SK-MEL-5 (cell line): ENCODE measurements around the gene RYR1. TPM values are rescaled to one million over a fixed set of nuclear protein-coding genes. Genes with fewer than 3 reads are reported as not detected.
"Not testable (repeated sequence)": the region's sequence is repeated elsewhere in the genome, so short reads cannot be mapped to it uniquely, and the experiment has no call there.

Source experiments
- DNase-seq: peaks from one replicate; pipeline ENCODE4 v3.0.0-alpha.2; 2016; ENCODE audit warnings: low read depth, low spot score
- in situ Hi-C: cut with HindIII; loops from 2 replicates; pipeline ENCODE4 v1.10.0; 2016; ENCODE audit warnings: low sequenced_read_pairs, high pct_unique_total_duplicates, low pct_unique_long_range_greater_than_20kb
- total RNA-seq: library from RNA; depleted of rRNA; stranded (reverse); fragments of >200 nt; shearing (Covaris generic); gene quantifications from 2 replicates; pipeline ENCODE4 v1.2.3, GENCODE V29; 2014

Gene RYR1
- total RNA-seq, 1 experiment from 2014 or later, result 0.03 TPM

- in situ Hi-C loops, result no loop called here
- DNase-seq, result no peak
These were observed 35.7 kb downstream of the RYR1 start for GRCh38 chr19:38469151-38469550.

GRCh38 chr19:38470788-38471480 is 37.4 kb downstream of the RYR1 start:
- in situ Hi-C loops, result no loop called here
- no peak for DNase-seq

DNA sequence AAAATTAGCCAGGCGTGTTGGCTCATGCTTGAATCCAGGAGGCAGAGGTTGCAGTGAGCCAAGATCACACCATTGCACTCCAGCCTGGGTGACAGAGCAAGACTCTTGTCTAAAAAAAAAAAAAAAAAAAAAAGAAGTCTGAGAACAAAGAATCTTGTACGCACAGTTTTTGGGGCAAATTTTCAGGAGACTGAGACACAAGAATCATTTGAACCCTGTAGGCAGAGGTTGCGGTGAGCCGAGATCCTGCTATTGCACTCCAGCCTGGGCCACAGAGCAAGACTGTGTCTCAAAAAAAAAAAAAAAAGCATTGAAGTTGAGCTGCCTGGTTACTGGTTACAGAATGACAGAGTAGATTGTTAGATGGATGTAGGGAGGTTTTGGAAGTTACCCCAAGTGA is 39.2 kb downstream of the RYR1 start:
- DNase-seq, in situ Hi-C loops: not testable (repeated sequence)

DNA sequence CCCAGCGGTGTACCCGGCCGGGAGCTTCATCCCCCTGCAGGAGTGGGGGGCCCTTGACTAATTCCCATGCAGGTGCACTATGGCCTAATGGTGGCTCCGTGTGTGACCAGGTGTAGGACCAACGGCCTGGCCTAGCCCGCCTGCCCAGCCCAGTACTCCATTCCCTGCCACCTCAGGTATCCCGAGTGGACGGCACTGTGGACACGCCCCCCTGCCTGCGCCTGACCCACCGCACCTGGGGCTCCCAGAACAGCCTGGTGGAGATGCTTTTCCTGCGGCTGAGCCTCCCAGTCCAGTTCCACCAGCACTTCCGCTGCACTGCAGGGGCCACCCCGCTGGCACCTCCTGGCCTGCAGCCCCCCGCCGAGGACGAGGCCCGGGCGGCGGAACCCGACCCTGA is 39.7 kb downstream of the RYR1 start:
- in situ Hi-C loops, result no loop called here
- no peak for DNase-seq

- DNase-seq, result no peak
- in situ Hi-C loops, result no loop called here
These were observed 41.7 kb downstream of the RYR1 start for GRCh38 chr19:38475176-38475575.

- in situ Hi-C loops, result no loop called here
- peak; percentile 65 for DNase-seq
These were observed 44.9 kb downstream of the RYR1 start for GRCh38 chr19:38478273-38478971.

- no peak for DNase-seq
- in situ Hi-C loops, result no loop called here
These were observed 49.0 kb downstream of the RYR1 start for GRCh38 chr19:38482496-38482895.

GRCh38 chr19:38483016-38483630 is 49.6 kb downstream of the RYR1 start:
- in situ Hi-C loops, result no loop called here

DNA sequence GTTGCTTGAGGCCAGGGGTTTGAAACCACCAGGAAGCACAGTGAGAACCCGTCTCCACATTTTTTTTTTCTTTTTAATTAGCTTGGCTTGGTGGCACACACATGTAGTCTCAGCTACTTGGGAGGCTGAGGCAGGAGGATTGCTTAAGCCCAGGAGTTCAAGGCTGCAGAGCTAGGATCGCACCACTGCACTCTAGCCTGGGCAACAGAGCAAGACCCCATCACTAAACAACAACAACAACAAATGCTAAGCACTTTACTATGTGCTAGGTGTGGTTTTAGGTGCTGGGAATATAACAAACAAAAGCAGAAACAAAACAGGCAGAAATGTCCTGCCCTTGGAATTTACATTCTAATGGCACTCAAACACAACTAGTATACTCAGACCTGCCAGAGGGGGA is 51.3 kb downstream of the RYR1 start:
- no peak for DNase-seq
- in situ Hi-C loops, result no loop called here

More at GRCh38 chr19:38483016-38483630, 49.6 kb downstream of the RYR1 start:
- no peak for DNase-seq

- in situ Hi-C loops, result no loop called here
- no peak for DNase-seq
These were observed 52.2 kb downstream of the RYR1 start for GRCh38 chr19:38485541-38486285.

- no peak for DNase-seq
- in situ Hi-C loops, result no loop called here
These were observed 53.3 kb downstream of the RYR1 start for GRCh38 chr19:38486731-38487336.

DNA sequence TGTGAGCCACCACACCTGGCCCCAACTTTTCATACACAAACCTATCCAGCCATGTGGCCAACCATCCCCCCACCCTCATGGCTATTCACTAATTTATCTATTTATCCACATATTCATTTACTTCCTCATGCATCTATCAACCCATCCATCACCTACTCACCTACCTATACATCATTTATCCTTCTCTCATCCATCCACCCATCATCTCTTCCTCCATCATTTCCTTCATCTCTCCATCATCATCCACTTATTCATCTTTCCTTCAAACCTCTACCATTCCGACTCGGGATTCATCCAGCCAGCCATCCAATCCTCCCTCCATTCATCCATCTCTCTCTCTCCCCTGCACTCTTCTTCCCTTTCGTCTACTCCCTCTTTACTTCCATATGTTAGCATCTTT is 54.6 kb downstream of the RYR1 start:
- in situ Hi-C loops, result no loop called here
- DNase-seq, result no peak

GRCh38 chr19:38488776-38489481 is 55.4 kb downstream of the RYR1 start:
- no peak for DNase-seq
- in situ Hi-C loops, result no loop called here

GRCh38 chr19:38490861-38491260 is 57.4 kb downstream of the RYR1 start:
- no peak for DNase-seq
- in situ Hi-C loops, result no loop called here

- in situ Hi-C loops, result no loop called here
- DNase-seq, result no peak
These were observed 58.8 kb downstream of the RYR1 start for GRCh38 chr19:38492181-38492813.

GRCh38 chr19:38494379-38494778 is 60.9 kb downstream of the RYR1 start:
- no peak for DNase-seq
- in situ Hi-C loops, result no loop called here

DNA sequence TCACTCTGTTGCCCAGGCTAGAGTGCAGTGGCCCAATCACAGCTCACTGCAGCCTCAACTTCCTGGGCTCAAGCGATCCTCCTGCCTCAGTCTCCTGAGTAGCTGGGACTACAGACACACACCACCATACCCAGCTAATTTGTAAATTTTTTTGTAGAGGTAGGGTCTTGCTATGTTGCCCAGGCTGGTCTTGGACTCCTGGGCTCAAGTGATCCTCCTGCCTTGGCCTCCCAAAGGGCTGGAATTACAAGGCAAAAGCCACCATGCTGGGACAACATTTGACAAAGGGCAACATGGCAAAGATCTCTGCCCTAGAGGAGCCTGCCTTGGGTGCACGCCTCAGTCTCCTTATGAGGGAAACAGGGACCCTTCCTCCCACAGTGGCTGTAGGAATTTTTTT is 61.9 kb downstream of the RYR1 start:
- in situ Hi-C loops, result not testable (repeated sequence)

More for the DNA sequence above, 61.9 kb downstream of the RYR1 start:
- DNase-seq, result not testable (repeated sequence)
